Pancreas (tissue), 10 donors: ENCODE measurements around the gene RAPGEF6. TPM values are rescaled to one million over a fixed set of nuclear protein-coding genes. Genes with fewer than 3 reads are reported as not detected.
"Not testable (repeated sequence)": the region's sequence is repeated elsewhere in the genome, so short reads cannot be mapped to it uniquely, and the experiment has no call there.

Source experiments
- ATAC-seq, 4 donors: fragments of 200-7000 bp; cut with Tn5 transposase; one replicate each; pipeline versions ENCODE4 v1.8.0 to v1.9.1; 2020; ENCODE audit warnings: mild to moderate bottlenecking in 4 of 4, moderate library complexity in 4 of 4
- DNase-seq, 6 donors: peaks; one replicate each; pipeline ENCODE4 v3.0.0-alpha.2; 2020
- FAIRE-seq: peaks from 2 replicates; lab custom pipeline; 2012; peaks lifted over from hg19 to GRCh38; lab: Jason Lieb, UNC
- H3K27ac ChIP-seq, 4 donors: fragments of 200-600 bp; sonication (generic); 1 replicate in 3 of 4; 2 replicates in 1 of 4; pipeline versions ENCODE4 v1.5.0 to v1.8.0; 2020
- H3K27me3 ChIP-seq, 4 donors: fragments of 200-600 bp; one replicate each; pipeline ENCODE4 v1.8.0; 2021
- H3K36me3 ChIP-seq, 3 donors: fragments of 200-600 bp; sonication (generic) in 1 of 3; one replicate each; pipeline versions ENCODE4 v1.5.0 to v1.8.0; 2020 to 2021
- H3K4me1 ChIP-seq, 3 donors: fragments of 200-600 bp; one replicate each; pipeline ENCODE4 v1.8.0; 2021
- H3K4me3 ChIP-seq, 4 donors: fragments of 200-600 bp; sonication (generic) in 2 of 4; one replicate each; pipeline versions ENCODE4 v1.5.0 to v1.8.0; 2020 to 2021
- H3K9me3 ChIP-seq, 4 donors: fragments of 200-600 bp; one replicate each; pipeline ENCODE4 v1.8.0; 2021
- WGBS, 2 donors: extraction: QIAGEN DNeasy Blood & Tissue Kit; methylation state at CpG; one replicate each; pipeline ENCODE4 v1.1.7; 2013; 5-methylcytosine and 5-hydroxymethylcytosine counted together
- intact Hi-C, 3 donors: fragments of 100-400 bp; cut with DNase I; formaldehyde crosslinking; loops; one replicate each; pipeline versions ENCODE4 v1.11.1 to v1.14.2; 2022
- polyA plus RNA-seq, 2 donors: library from polyadenylated mRNA; stranded (reverse); fragments of 200-250 nt; gene quantifications; one replicate each; pipeline ENCODE4 v1.2.3, GENCODE V29; 2013
- total RNA-seq, 6 donors: library from RNA; stranded (reverse); fragmentation: NEBNext Ultra II Directional in 4 of 6; extraction: Animal tissue kit (Norgen Biotek cat#: 25700) in 4 of 6; gene quantifications; one replicate each; pipeline versions ENCODE4 v1.2.1 to v1.2.4, GENCODE V29; 2021 to 2023
- TF ChIP-seq, protein P1 (sequence below), 4 donors: fragments of 200-600 bp; sonication (generic) in 3 of 4; IDR thresholded peaks; one replicate each; pipeline versions ENCODE4 v1.5.0 to v1.8.0; 2021; ENCODE audit warnings: antibody characterized with exemption in 4 of 4
- donor health status: healthy with polysubstance abuse.
- donor health status: DM: no; HTN: no; CAD: no; lungs with moderate emphysema.
- donor health status: DM: no; HTN: no; CAD: no.
- donor health status: control.
- donor health status: control.
- donor health status: Bipolar disorder and iron deficiency.
- donor health status: DM: yes; HTN: yes; CAD: no.
- donor health status: DM: no; HTN: no; CAD: no.
- donor health status: DM: no; HTN: no; CAD: no.
- donor health status: DM: yes; HTN: yes; CAD: no.

Gene RAPGEF6
- total and polyA plus RNA-seq, 8 donors = 1.7 to 13.2 (median 6.7) TPM

DNA sequence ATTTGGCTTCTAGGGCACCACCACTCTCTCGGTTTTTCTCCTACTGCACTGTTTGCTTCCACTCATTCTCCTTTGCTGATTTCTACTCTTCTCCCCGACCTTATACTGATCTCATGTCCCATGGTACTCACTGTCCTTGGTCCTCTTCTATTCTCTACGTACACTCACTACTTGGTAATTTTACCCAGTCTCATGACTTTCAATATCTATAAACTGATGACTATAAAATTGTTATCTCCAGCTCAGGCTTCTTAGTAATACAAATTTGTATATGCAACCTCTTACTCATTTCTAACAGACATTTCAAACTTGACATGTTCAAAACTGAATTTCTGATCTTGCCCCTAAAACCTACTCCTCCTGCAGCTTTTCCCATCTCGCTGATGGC, 4.1 kb downstream of the RAPGEF6 start:
- Histone ChIP-seq H3K27me3 (no peaks in the 10 kb centered on the region), H3K36me3 (no peaks in the 10 kb centered on the region), H3K4me1 (peaks cover 0 to 14% (median 12%) of the 10 kb centered on the region in 3 donors), H3K4me3 (no peak overlapping the region), H3K9me3 (no peaks in the 10 kb centered on the region), H3K27ac (no peak overlapping the region)
- WGBS, 2 donors = 60 to 61% methylated on average over 4 of the region's 4 CpGs
- intact Hi-C loops = no loop called here
- ATAC-seq = no peak
- DNase-seq = no peak
- TF ChIP-seq, protein P1, sequence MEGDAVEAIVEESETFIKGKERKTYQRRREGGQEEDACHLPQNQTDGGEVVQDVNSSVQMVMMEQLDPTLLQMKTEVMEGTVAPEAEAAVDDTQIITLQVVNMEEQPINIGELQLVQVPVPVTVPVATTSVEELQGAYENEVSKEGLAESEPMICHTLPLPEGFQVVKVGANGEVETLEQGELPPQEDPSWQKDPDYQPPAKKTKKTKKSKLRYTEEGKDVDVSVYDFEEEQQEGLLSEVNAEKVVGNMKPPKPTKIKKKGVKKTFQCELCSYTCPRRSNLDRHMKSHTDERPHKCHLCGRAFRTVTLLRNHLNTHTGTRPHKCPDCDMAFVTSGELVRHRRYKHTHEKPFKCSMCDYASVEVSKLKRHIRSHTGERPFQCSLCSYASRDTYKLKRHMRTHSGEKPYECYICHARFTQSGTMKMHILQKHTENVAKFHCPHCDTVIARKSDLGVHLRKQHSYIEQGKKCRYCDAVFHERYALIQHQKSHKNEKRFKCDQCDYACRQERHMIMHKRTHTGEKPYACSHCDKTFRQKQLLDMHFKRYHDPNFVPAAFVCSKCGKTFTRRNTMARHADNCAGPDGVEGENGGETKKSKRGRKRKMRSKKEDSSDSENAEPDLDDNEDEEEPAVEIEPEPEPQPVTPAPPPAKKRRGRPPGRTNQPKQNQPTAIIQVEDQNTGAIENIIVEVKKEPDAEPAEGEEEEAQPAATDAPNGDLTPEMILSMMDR (IDR thresholded peaks at IDR 0.05) = no peak
- FAIRE-seq = no peak

DNA sequence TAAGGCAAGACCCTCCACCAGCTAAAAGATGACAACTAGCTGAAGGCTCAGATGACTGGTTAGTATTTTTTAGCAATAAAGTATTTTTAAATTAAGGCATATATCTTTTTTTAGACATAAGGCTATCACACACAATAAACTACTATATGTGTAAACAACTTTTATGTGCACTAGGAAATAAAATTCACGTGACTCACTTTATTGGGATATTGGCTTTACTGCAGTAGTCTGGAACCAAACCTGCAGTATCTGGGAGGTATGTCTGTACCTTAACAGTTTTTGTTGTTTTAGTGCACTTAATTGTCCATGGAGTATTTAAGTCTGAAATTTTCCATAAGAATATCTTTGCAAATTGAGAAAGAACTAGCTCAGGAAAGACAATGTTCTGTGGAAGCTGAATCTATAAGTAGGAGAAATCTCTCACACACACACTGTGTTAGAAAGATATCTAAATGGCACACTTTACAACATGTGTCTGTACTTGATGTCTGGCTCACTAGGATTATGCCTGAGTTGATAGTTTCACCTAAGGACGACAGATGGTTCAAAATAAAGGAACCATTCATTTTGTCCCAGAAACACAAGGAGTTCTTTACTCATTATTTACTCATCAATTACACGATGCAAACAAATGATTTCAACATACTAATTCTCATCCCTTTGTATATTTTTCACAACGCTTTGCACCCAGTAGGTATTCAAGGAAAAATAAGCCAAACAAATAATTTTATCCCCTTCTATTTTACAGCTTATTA, 4.6 kb downstream of the RAPGEF6 start:
- Histone ChIP-seq H3K4me3 (no peak overlapping the region), H3K36me3 (no peaks in the 10 kb centered on the region), H3K27ac (no peak overlapping the region), H3K4me1 (peaks cover 0 to 14% (median 12%) of the 10 kb centered on the region in 3 donors), H3K9me3 (no peaks in the 10 kb centered on the region), H3K27me3 (no peaks in the 10 kb centered on the region)
- TF ChIP-seq, protein P1 (IDR thresholded peaks at IDR 0.05) = no peak
- intact Hi-C loops = no loop called here
- DNase-seq (no peak), ATAC-seq (no peak), FAIRE-seq (no peak)
- WGBS, 2 donors = 28 to 39% methylated on average over 4 of the region's 4 CpGs

DNA sequence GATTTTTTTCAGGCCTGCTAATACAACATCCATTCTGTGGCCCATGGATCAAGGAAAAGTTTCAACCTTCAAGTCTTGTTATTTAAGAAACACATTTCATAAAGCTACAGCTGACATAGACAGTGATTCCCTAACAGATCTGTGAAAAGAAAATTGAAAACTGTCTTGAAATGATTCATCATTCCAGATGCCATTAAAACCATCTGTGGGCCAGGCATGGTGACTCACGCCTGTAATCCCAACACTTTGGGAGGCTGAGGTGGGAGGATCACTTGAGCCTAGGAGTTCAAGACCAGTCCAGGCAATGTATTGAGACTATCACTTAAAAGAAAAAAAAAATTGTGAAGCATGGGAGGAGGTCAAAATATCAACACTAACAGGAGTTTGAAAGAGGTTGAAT, 6.0 kb downstream of the RAPGEF6 start:
- Histone ChIP-seq H3K9me3 (no peaks in the 10 kb centered on the region), H3K4me1 (peaks cover 0 to 14% (median 12%) of the 10 kb centered on the region in 3 donors), H3K27ac (no peak overlapping the region), H3K4me3 (no peak overlapping the region), H3K27me3 (no peaks in the 10 kb centered on the region), H3K36me3 (no peaks in the 10 kb centered on the region)
- intact Hi-C loops = no loop called here
- WGBS, 2 donors = 93 to 97% methylated on average over 1 of the region's 1 CpG
- ATAC-seq = no peak
- DNase-seq = no peak
- TF ChIP-seq, protein P1 (IDR thresholded peaks at IDR 0.05) = no peak
- no peak for FAIRE-seq

DNA sequence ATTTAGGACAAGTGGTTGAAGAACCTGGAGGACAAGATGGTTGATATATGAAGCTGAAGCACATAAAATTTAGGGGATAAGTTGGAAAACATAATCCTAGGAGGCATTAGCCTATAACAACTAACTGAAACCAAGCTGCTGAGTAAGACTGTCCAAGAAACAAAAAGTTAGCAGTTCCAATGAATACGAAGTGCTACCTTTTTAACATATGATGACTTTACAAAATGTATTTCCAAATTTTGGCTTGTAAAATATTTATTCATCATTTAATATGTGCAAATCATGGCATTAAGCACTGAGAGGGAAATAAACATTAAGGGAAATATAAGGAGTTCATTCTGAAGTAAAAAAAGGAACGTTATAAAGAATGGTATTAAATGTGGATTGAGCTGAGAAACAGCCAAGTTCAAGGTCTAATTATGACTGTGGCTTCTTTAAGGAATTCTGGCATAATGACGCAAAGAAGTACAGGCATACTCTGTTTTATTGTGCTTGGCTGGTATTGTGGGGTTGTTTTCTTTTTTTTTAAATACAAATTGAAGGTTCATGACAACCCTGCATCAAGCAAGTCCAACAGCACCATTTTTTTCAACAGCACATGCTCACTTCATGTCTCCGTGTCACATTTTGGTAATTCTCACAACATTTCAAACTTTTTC, 7.7 kb downstream of the RAPGEF6 start:
- Histone ChIP-seq H3K27me3 (no peaks in the 10 kb centered on the region), H3K9me3 (no peaks in the 10 kb centered on the region), H3K27ac (no peak overlapping the region), H3K36me3 (no peaks in the 10 kb centered on the region), H3K4me1 (peaks cover 0 to 2% (median under 1%) of the 10 kb centered on the region in 3 donors), H3K4me3 (no peak overlapping the region)
- TF ChIP-seq, protein P1 (IDR thresholded peaks at IDR 0.05) = no peak
- ATAC-seq (no peak), DNase-seq (no peak), FAIRE-seq (no peak)
- intact Hi-C loops = no loop called here
- WGBS, 2 donors = 81 to 85% methylated on average over 4 of the region's 4 CpGs

DNA sequence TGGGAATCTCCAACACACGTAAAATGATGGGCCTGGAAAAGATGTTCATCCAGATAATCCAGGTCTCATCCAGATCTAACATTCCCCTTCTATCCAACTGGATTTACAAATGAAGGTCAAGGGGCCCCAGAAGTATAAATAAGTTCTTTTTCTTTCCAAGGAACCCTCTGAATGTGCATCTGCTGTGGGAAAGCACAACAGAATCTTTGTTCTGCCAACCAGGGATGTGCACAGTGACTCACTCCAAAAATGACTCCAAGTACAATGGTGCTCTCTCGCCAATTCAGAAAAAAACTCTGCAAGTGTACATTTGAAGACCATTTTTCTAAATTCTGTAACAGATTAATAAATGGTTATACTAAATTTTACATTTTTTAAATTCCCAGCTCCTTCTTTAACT, 12.4 kb downstream of the RAPGEF6 start:
- Histone ChIP-seq H3K4me1 (peaks cover 0 to 13% (median 10%) of the 10 kb centered on the region in 3 donors), H3K27me3 (no peaks in the 10 kb centered on the region), H3K36me3 (no peaks in the 10 kb centered on the region), H3K4me3 (no peak overlapping the region), H3K27ac (no peak overlapping the region), H3K9me3 (no peaks in the 10 kb centered on the region)
- ATAC-seq (no peak), DNase-seq (no peak), FAIRE-seq (no peak)
- TF ChIP-seq, protein P1 (IDR thresholded peaks at IDR 0.05) = no peak
- intact Hi-C loops = no loop called here
- WGBS, 2 donors = 92 to 93% methylated on average over 2 of the region's 2 CpGs

DNA sequence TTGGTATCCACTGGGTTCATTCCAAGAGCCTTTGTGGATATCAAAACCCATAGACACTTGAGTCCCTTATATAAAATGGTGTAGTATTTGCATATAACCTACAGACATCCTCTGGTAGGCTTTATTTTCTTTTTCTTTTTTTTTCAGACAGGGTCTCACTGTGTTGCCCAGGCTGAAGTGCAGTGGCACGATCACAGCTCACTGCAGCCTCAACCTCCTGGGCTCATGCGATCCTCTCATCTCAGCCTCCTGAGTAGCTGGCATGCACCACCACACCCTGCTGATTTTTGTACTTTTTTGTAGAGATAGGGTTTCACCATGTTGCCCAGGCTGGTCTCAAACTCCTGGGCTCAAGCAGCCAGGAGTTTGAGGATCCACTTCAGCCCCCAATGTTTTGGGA, 13.9 kb downstream of the RAPGEF6 start:
- WGBS, 2 donors = 96 to 98% methylated on average over 2 of the region's 2 CpGs
- H3K9me3 ChIP-seq, intact Hi-C loops, DNase-seq, FAIRE-seq, H3K36me3 ChIP-seq, H3K4me3 ChIP-seq, H3K27ac ChIP-seq, ATAC-seq, H3K27me3 ChIP-seq: not testable (repeated sequence)
- peaks cover 0 to 13% (median 10%) of the 10 kb centered on the region in 3 donors for H3K4me1 ChIP-seq
